GM12873 (cell line): Measurements from ENCODE around the gene SGCD.

Experiments used
- TF ChIP-seq, protein P1 (sequence below): IDR thresholded peaks from 2 replicates; pipeline ENCODE4 v1.5.1; 2012; ENCODE audit warnings: low read depth, mild to moderate bottlenecking, moderate library complexity, low read length, control low read depth; ENCODE audit not compliant: insufficient read depth; ENCODE audit errors: missing control alignments

Gene SGCD

GRCh38 chr5:156327296-156327695, 332 bp downstream of the SGCD start:
- TF ChIP-seq, protein P1, sequence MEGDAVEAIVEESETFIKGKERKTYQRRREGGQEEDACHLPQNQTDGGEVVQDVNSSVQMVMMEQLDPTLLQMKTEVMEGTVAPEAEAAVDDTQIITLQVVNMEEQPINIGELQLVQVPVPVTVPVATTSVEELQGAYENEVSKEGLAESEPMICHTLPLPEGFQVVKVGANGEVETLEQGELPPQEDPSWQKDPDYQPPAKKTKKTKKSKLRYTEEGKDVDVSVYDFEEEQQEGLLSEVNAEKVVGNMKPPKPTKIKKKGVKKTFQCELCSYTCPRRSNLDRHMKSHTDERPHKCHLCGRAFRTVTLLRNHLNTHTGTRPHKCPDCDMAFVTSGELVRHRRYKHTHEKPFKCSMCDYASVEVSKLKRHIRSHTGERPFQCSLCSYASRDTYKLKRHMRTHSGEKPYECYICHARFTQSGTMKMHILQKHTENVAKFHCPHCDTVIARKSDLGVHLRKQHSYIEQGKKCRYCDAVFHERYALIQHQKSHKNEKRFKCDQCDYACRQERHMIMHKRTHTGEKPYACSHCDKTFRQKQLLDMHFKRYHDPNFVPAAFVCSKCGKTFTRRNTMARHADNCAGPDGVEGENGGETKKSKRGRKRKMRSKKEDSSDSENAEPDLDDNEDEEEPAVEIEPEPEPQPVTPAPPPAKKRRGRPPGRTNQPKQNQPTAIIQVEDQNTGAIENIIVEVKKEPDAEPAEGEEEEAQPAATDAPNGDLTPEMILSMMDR = no peak

GRCh38 chr5:156328161-156328560, 1.2 kb downstream of the SGCD start:
- TF ChIP-seq, protein P1 = no peak

GRCh38 chr5:156328766-156329165, 1.8 kb downstream of the SGCD start:
- TF ChIP-seq, protein P1 = no peak

DNA sequence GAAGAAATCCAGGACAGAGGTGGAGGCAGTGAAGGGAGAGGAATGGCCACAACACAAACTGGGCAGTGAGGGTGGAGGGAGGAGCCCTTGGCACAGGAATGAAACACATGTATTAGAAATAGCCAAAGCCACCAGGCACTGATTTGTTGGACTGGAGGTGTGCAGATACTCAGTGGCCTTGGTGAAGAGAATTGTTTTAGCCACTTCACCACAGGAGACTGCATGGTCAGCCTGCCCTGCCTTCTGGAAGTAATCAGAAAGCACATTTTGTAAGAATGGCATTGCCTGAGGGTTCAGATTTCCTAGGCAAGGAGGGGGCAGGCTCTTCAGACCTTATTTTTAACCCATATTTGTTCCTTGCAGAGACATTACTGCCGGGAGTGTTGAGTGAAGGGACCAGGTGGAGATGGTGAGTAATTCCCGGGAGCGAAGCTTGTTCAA, 2.2 kb downstream of the SGCD start:
- TF ChIP-seq, protein P1 = no peak

DNA sequence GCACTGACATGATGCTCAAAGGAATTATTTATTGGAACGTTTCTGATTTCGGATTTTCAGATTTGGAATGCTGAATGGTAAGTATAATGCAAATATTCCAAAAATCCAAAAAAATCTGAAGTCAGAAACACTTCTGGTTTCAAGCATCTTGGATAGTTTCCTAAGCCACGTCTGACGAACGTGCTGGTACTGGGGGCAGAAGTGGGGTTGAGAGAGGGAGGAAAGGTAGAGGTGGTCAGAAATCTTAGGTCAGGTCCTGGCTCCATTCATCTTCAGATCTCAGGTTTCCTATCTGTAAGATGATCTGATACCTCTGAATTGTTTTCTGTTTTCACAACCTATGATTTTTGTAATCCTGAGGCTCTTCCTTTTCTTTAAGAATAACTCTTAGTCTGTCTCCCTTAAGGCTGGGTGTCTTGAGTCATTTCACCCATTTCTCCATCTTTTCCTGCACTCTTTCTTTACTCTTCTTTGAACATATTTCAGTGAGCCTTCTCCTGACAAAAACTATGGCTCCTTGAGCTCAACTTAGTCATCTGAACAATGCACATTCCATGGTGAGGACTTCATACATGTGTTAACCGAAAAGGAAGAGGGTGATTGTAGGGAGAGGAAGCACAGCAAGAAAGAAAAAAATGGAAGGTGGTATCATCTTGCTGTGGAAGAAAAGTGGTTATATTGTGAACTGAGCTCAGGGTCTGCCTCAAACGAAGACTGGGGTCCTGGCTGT, 3.3 kb downstream of the SGCD start:
- TF ChIP-seq, protein P1 = no peak

DNA sequence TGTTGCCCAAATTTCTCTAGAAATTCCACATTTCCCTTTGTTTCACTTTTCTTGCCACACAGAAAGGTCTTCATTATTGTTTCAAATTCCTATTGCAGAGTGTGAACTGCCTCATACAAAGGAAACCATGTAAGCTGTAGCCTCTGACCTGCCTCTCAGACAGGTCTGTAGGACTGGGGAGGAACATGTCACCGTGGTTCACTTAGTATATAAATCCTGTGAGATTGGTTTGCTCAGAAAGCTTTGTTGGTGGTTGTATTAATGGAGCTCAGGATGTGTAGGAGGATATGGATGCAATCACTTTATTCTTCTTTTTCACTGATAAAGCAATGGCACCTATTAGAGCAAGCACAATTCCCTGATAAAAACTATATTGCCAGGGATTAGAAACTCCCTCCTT, 4.2 kb downstream of the SGCD start:
- TF ChIP-seq, protein P1 = no peak

DNA sequence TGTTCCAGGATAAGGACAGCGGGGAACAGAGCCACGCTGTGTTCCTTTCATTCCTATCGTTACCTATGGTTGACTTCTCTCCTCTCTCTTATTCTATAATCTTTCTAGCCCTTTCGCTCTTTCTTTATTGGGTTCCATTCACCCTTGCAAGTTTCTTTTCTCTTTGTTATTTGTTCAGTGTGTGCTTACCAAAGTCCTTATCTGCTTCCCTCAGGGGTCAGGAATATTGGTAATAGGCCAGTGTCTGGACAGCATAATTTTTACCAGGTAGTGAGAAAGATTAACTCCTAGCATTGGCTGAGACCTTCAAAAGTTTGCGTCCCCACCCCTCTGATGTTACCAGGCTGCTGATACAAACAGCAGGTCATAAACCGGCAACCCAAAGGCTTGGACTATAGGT, 4.9 kb downstream of the SGCD start:
- TF ChIP-seq, protein P1 = no peak
